HepG2 (cell line): ENCODE results near the gene FBXO33. TPM values are rescaled to one million over a fixed set of nuclear protein-coding genes. Genes with fewer than 3 reads are reported as not detected.

Experiments
- ATF2 ChIP-seq: sonication (generic); formaldehyde crosslinking; IDR thresholded peaks from 2 replicates; pipeline ENCODE4 v1.4.0; 2020; ENCODE audit warnings: missing genetic modification reagents
- ATF3 ChIP-seq: sonication (generic); formaldehyde crosslinking; IDR thresholded peaks from 2 replicates; pipeline ENCODE4 v1.4.0; 2020; ENCODE audit warnings: missing genetic modification reagents
- CC2D1A ChIP-seq: sonication (generic); formaldehyde crosslinking; IDR thresholded peaks from 2 replicates; pipeline ENCODE4 v1.8.1; 2023; ENCODE audit warnings: mild to moderate bottlenecking, missing genetic modification reagents
- CHD4 ChIP-seq: fragments of 200-600 bp; sonication (generic); IDR thresholded peaks from 2 replicates; pipeline ENCODE4 v1.7.0; 2017; ENCODE audit warnings: mild to moderate bottlenecking, low read length, borderline replicate concordance
- E2F1 ChIP-seq: sonication (generic); formaldehyde crosslinking; IDR thresholded peaks from 2 replicates; pipeline ENCODE4 v1.5.0; 2020; ENCODE audit warnings: missing genetic modification reagents
- FOXM1 ChIP-seq: sonication (generic); formaldehyde crosslinking; IDR thresholded peaks from 2 replicates; pipeline ENCODE4 v1.5.0; 2020; ENCODE audit warnings: missing genetic modification reagents
- MYC ChIP-seq: sonication (generic); formaldehyde crosslinking; IDR thresholded peaks from 2 replicates; pipeline ENCODE4 v1.9.0; 2021; ENCODE audit warnings: missing genetic modification reagents, borderline replicate concordance
- NBN ChIP-seq: fragments of 450-650 bp; conservative IDR thresholded peaks from 2 replicates; pipeline ENCODE4 v1.6.1; 2017
- PHF5A ChIP-seq: IDR thresholded peaks from one replicate; pipeline ENCODE4 v1.6.1; 2018; ENCODE audit warnings: low read depth, missing genetic modification reagents; ENCODE audit not compliant: unreplicated experiment
- RBAK ChIP-seq: sonication (generic); formaldehyde crosslinking; IDR thresholded peaks from 2 replicates; pipeline ENCODE4 v1.5.1; 2020; ENCODE audit warnings: mild to moderate bottlenecking, missing genetic modification reagents
- SALL1 ChIP-seq: sonication (generic); formaldehyde crosslinking; IDR thresholded peaks from 2 replicates; pipeline ENCODE4 v1.8.0; 2022; ENCODE audit warnings: mild to moderate bottlenecking, missing genetic modification reagents
- SAP130 ChIP-seq: IDR thresholded peaks from 2 replicates; pipeline ENCODE4 v1.6.1; 2016; ENCODE audit warnings: low read depth
- SP1 ChIP-seq, 2 experiments: fragments of 450-650 bp in 1 of 2; sonication (generic) in 1 of 2; formaldehyde crosslinking in 1 of 2; IDR thresholded peaks; 2 replicates each; pipeline versions ENCODE4 v1.4.0 to v1.6.1; 2016 to 2020; ENCODE audit warnings: missing genetic modification reagents in 1 of 2
- SP140L ChIP-seq: sonication (generic); formaldehyde crosslinking; IDR thresholded peaks from 2 replicates; pipeline ENCODE4 v1.4.0; 2020; ENCODE audit warnings: missing genetic modification reagents, borderline replicate concordance
- TEAD2 ChIP-seq: sonication (generic); formaldehyde crosslinking; IDR thresholded peaks from 2 replicates; pipeline ENCODE4 v1.9.0; 2021; ENCODE audit warnings: missing genetic modification reagents
- ZBTB42 ChIP-seq: sonication (generic); formaldehyde crosslinking; IDR thresholded peaks from 2 replicates; pipeline ENCODE4 v1.5.0; 2020; ENCODE audit warnings: mild to moderate bottlenecking, missing genetic modification reagents
- ZNF280B ChIP-seq: sonication (generic); formaldehyde crosslinking; IDR thresholded peaks from 2 replicates; pipeline ENCODE4 v1.5.0; 2020; ENCODE audit warnings: missing genetic modification reagents, mild to moderate bottlenecking, borderline replicate concordance
- ZNF30 ChIP-seq: sonication (generic); formaldehyde crosslinking; IDR thresholded peaks from 2 replicates; pipeline ENCODE4 v1.5.0; 2020; ENCODE audit warnings: mild to moderate bottlenecking, missing genetic modification reagents
- ZNF382 ChIP-seq: sonication (generic); formaldehyde crosslinking; IDR thresholded peaks from 2 replicates; pipeline ENCODE4 v1.5.0; 2020; ENCODE audit warnings: missing genetic modification reagents, mild to moderate bottlenecking, borderline replicate concordance
- ZNF75D ChIP-seq: sonication (generic); formaldehyde crosslinking; IDR thresholded peaks from 2 replicates; pipeline ENCODE4 v1.8.1; 2023; ENCODE audit warnings: missing genetic modification reagents, mild to moderate bottlenecking, borderline replicate concordance
- polyA plus RNA-seq, 8 experiments: library from polyadenylated mRNA; depleted of rRNA in 3 of 8; stranded (reverse) in 7 of 8; unstranded in 1 of 8; fragments of >200 nt; fragmentation: Illumina TruSeq in 4 of 8; extraction: Trizol in 4 of 8; gene quantifications; 2 replicates each; pipeline versions ENCODE4 v1.2.1 to v1.2.3, GENCODE V29; 2011 to 2016; ENCODE audit warnings: low read depth in 4 of 8, missing spikeins in 1 of 8, mixed read lengths in 1 of 8; ENCODE audit not compliant: insufficient read depth in 1 of 8
- total RNA-seq, 5 experiments: library from RNA; depleted of rRNA; stranded (reverse); fragments of >200 nt; fragmentation: Illumina TruSeq; extraction: Trizol; gene quantifications; 2 replicates each; pipeline ENCODE4 v1.2.3, GENCODE V29; 2016; ENCODE audit warnings: low read depth in 1 of 5
- TF ChIP-seq, protein P1 (sequence below): IDR thresholded peaks from 2 replicates; pipeline ENCODE4 v1.6.1; 2016

Gene FBXO33
- total and polyA plus RNA-seq, 2 of the 13 experiments (the other 11 are each of a cell fraction or from before 2014, with no cell fraction given): 15.5 to 16.9 TPM

GRCh38 chr14:39431416-39432178 lies 636 bp downstream of the FBXO33 start (continued):
- no peak for TF ChIP-seq E2F1 (CRISPR knock-in tag)
- TF ChIP-seq ZNF75D (CRISPR knock-in tag): no peak
- TF ChIP-seq SALL1 (CRISPR knock-in tag): peak; percentile 42; the same call in 1 of the 2 replicates
- peak; percentile 74; the same call in 1 of the 2 replicates for TF ChIP-seq RBAK (CRISPR knock-in tag)
- TF ChIP-seq, protein P1, sequence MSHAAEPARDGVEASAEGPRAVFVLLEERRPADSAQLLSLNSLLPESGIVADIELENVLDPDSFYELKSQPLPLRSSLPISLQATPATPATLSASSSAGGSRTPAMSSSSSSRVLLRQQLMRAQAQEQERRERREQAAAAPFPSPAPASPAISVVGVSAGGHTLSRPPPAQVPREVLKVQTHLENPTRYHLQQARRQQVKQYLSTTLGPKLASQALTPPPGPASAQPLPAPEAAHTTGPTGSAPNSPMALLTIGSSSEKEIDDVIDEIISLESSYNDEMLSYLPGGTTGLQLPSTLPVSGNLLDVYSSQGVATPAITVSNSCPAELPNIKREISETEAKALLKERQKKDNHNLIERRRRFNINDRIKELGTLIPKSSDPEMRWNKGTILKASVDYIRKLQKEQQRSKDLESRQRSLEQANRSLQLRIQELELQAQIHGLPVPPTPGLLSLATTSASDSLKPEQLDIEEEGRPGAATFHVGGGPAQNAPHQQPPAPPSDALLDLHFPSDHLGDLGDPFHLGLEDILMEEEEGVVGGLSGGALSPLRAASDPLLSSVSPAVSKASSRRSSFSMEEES (CRISPR knock-in tag): no peak
- TF ChIP-seq CC2D1A (CRISPR knock-in tag): no peak
- TF ChIP-seq ATF3 (CRISPR knock-in tag): 0 out of 2 replicates have a peak, but pooled peaks have one; percentile 5
- TF ChIP-seq FOXM1: 0 out of 2 replicates have a peak, but pooled peaks have one; percentile 54
- peak; percentile 93; the same call in 1 of the 2 replicates for TF ChIP-seq ZBTB42 (CRISPR knock-in tag)
- TF ChIP-seq PHF5A: no peak
- TF ChIP-seq SAP130 (CRISPR knock-in tag): peak; percentile 66
- TF ChIP-seq ZNF30 (CRISPR knock-in tag): no peak
- TF ChIP-seq TEAD2 (CRISPR knock-in tag): peak; percentile 73; the same call in 1 of the 2 replicates
- TF ChIP-seq ZNF280B: peak; percentile 66; the same call in 1 of the 2 replicates
- TF ChIP-seq MYC: peak; percentile 64; the same call in 1 of the 2 replicates
- TF ChIP-seq SP1 (IDR thresholded peaks at IDR 0.05): no peak
- TF ChIP-seq SP1 (CRISPR knock-in tag; IDR thresholded peaks at IDR 0.05): no peak
- TF ChIP-seq NBN: no peak
- no peak for TF ChIP-seq SP140L (CRISPR knock-in tag)
- no peak for TF ChIP-seq ZNF382 (CRISPR knock-in tag)
- TF ChIP-seq CHD4: no peak
- TF ChIP-seq ATF2 (CRISPR knock-in tag): 0 out of 2 replicates have a peak, but pooled peaks have one; percentile 41
